ENCODE results near the gene EXPH5.
"Not testable (repeated sequence)": the region's sequence is repeated elsewhere in the genome, so short reads cannot be mapped to it uniquely, and the experiment has no call there.

The EXPH5 gene, protein sequence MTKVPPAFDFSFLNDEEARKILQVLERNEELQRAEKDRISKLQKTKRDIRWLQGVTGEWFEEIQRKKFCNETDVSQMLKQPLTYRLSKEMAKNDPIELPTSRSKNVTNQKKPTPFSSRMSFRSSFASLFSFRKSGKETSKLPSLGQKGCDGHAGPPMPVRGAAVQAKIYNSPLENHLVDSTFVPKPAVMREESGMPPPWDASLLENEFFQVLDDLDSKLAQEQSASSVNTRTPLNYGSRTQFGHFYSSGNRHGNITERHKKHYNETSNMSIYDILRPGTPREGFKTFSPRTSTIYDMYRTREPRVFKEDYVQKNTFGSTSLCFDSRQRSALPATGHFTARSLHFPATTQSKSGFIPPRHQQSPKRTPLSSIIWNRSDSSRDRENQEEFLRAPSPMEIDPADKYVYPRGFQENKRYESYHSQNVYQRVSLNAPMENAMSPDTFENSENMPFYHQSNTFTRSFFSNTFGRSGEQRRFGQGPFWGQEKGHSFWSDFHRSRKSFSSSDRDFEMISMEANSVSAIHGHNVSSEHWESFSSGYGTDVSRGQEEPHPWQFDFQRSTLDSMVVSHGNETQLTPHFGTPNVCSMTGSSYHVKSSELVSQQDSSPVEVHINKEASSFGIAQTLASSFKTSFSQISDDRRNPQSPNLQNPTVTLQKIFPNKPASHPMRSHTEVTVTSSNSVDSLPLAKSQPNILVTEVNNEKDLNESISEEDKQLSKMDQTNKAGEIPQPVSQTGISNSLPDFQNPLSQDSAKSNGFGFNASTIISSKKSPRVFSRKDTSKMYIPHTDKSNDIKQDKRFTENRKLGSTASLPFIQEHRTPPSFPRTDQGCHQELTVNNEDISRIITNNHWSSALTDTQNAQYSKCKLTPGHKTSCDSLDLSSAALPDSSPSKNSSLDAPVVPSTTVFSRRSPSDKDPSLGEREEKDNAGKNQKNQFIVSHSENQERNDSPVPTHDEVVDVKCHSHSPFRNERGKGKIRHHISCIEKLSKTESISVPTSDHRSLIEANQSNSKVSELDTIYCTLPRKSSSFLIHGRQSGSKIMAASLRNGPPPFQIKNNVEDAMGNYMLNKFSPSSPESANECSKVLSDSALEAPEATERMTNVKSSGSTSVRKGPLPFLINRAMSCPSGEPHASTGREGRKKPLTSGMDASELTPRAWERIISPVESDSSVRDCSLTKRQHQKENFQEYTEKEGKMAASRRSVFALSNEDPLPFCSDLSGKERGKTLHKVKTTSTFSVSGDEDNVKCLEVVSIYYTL (N-terminal part only)

DNA sequence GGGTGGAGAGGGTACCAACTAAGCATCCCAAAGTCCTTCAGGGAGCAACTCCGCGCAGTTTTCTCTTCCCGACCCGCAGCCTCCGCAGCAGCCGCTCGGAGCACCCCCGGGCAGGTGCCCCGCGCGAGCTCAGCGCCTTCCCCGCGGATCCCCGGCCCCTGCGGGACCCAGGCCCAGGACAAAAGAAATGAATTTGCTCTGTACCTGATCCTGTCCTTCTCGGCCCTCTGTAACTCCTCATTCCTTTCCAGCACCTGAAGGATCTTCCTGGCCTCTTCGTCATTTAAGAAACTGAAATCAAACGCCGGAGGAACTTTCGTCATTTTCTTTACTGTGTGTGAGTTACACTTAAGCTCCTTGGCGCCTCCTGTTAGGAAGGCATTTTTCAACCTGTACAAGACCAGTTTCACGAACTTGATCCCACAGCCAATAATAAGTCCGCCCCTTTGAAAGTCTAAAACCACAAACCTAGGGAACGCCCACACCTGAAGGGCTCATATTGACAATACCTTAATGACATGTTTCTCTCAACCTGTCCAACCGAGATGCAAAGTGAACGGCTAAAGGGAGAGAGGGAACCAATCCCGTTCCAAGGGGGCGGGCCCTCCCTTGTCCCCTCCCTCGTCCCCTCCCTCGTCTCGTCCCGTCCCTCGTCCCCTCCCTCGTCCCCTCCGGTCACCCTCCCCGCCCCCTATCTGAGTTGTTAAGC is at the start of gene EXPH5:
Gene EXPH5, minus strand, starts transcription at position 555 of the 709 bp plus-strand sequence. Its CDS starts 232 bp downstream, at position 323.
- peak; percentile 98 for DNase-seq

DNA sequence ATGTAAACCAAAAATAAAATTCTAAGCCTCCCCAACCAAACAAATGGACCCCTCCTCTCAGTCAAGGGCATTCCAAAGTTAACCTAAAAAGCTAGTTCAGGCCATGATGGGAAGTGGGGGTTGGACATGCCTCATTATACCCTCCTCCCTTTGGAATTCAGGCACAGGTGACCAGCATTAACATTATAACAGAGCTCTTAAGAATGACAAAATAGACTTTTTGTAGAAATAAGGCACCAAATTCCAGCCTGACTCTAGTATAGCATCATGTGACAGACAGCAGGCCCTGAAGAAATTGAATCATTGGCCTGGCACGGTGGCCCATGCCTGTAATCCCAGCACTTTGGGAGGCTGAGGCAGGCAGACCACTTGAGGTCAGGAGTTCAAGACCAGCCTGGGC is 48.2 kb upstream of the EXPH5 start:
- not testable (repeated sequence) for DNase-seq

DNA sequence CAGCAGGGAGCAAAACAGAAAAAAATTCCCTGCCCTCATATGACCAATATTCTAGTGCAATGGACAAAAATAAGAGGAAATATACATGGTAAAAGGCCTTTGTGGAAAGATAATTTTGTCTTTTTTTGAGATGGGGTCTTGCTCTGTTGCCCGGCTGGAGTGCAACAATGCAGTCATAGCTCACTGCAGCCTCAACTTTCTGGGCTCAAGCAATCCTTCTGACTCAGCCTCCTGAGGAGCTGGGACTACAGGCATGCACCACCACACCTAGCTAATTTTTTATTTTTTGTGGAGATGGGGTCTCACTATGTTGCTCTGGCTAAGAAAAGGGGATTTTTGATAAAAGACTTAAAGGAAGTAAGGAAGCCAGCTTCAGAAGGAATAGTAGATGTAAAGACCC is 45.6 kb upstream of the EXPH5 start:
- DNase-seq, result no peak

DNA sequence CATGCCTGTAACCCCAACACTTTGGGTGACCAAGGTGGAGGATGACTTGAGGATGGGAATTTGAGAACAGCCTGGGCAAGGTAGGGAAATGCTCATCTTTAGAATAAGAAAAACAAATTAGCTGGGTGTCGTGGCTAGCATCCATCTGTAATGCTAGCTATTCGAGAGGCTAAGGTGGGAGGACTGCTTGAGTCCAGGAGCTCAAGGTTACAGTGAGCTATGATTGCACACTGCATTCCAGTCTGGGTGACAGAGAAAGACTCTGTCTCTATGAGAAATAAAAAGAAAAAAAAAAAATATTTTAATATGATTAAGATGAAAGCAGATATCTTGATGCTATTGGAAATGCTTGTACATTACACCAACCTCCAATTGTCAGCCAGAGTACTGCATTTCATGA is 42.7 kb upstream of the EXPH5 start:
- no peak for DNase-seq

DNA sequence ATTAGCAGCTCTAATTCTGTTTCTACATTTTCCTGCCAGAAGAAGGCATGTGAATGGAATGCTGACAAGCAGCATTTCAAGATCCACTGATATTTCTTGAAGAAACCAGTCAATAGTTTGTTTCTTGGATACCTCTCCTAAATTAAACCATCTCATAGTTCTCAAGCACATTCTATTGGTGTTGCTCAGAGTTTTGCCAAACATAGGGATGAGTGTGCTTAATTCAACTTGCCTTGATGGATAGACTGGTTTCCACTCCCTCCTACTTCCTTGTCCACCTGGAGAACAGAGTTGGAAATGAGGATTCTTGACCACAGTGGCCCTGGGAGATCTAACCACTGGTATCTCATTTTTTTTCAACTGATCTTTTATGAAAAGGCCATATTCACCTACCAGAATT is 41.5 kb upstream of the EXPH5 start:
- no peak for DNase-seq

DNA sequence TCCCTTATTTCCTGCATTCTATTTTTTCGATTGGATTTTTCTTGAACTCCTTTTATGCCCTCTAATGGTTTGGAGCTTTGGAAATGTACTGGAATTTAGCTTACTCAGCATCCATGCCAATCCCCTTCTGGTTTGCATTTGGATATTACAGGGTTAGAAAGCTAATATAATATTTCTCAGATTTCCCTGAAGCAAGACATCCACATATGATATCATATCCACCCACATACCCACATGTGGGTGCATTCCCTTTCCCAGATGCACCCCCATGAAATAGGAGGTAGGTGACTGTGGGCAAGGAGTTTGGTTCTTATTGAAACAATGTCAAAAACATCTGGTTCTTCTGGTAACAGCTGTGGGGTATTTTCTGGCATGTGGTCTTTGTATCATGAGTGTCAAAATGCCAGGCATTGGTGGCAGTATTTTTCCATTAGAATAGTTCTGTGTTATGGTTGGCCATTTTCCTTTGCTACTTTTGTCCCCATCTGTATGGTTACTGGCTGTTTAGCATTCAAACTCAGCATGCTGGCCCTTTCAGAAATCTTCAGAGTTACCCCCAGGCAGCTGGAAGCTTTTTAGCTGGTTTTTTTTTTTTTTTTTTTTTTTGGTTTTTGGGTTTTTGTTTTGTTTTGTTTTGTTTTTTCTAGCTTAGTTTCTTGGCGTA is 38.6 kb upstream of the EXPH5 start:
- no peak for DNase-seq

DNA sequence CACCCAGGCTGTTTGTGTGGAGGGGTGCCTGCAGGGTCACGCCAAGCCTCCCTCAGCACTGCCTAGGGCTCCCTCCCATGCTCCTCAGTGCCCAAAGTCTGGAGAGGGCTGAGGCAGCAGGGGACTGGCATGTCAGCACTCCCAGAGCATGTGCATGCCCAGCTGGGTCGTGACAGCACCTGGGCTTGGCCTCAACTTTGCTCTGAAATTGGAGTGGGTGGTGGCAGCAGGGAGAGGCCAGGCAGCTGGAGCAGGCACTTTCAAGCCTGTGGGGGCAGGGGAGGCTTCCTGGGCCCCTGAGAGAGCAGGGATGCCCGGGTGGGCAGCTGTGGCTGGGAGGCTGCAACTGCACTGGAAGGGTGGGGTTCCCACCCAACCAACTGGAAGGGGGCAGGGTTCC is 35.7 kb upstream of the EXPH5 start:
- no peak for DNase-seq

DNA sequence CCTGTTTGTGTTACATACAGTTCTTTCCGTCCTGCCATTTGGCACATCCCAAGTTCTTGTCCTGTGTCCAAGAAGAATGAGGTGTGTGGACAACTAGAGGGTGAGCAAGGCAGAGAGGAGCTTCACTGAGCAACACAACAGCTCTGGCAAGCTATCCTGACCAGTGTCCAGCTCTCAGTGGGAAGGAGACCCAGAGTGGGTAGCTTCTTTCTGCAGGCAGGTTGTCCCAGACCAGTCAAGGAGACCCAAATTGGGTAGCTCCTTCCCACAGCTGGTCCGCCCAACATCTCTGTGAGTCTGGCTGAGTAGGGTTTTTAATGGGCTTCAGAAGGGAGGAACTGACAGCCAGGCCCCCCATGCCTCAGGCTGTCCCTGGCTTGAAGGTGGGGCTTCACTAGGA is 35.2 kb upstream of the EXPH5 start:
- no peak for DNase-seq

DNA sequence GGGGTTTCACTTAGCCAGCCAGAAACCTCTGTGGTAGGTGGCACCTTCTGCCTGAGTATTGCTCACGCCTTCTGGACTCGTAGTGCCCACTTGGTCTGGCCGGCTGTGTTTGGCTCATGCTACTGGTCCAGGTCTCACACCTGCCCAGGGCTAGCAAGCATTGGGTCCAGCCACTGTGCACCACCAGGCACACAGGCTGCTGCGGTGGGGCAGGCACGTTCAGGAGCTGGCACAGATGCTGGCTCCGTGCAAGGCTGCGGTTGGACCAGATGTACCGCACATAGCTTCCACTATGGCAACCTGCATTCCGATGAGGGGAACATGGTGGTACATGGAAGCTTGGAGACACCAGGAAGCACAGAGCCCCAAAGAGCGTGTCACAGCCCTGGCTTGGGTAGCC is 34.8 kb upstream of the EXPH5 start:
- DNase-seq, result no peak

DNA sequence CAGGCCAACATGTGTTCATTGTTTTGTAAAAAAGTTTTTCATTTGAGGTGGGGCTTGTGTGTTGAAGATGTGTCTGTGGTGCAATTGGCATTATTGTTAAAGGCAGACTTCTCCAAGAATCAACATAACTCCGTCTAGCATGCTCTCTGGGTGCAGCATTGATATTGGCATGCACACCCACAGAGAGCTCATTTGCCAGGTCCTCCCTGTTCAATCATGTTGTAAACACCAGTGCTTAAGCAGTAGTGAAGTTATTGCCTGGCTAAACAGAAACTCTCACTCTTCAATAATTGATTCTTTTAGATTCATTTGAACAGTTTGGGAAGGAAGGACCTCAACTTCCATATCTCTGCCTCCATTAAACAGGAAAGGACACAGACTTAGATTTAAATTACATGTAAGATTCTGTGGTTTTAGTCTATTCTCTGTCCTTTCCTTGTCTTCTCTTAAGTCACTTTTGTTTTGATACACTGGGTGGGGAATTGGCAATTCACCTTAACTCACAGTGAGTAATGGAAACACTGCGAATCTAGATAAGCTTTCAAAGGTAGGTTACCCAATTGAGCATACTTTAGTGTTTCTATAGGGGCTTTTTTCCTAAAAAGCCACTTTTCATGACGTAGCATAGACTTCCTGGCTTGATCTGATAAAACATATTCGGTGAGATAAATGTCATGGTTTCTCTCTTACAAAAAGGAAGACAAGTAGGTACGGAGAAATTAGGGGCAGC is 30.8 kb upstream of the EXPH5 start:
- no peak for DNase-seq

DNA sequence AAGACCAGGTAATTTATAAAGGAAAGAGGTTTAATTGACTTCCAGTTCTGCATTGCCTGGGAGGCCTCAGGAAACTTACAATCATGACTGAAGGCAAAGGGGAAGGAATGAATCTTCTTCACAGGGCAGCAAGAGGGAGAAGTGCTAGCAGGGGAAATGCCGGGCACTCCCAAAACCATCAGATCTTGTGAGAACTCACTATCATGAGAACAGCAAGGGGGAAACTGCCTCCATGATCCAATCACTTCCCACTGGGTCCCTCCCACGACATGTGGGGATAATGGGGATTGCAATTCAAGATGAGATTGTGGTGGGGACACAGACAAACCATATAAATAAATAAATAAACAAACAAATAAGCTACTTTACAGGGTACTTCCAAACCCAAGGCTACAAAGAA is 28.8 kb upstream of the EXPH5 start:
- no peak for DNase-seq

DNA sequence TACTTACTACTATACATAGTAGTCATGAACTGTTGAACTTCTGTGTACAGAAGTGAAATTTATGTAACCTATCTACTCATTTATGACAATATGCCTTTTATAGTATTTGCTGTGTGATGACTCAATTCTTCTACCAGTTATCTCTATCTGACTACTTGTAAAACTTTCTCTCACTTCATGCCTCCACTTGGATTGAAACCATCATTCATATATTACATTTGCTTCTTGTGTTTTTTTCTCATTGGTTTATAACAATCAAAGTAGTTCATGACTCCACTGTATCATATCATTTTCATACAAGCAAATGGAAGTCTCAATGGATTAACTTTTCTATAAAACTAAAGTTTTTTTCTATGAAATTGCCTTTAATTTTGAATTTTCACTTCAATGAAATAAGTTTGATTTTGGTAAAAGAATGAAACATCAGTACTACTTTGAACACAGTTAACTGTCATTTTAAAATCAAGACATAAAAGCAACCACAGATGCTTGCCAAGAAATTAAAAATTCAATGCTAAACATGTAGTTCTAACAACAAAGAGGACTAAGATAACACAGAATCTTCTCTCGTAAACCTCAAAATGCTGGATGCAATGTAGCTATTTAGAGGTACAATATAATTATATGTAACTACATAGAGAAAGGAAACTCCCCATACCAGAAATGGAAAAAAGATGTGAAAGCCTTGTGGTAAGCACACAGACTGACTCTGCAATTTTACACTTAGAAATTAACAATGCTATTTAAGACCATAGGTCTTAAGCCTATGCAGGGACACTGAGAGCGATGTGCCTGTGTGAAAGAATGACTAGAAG is 27.6 kb upstream of the EXPH5 start:
- DNase-seq, result no peak

DNA sequence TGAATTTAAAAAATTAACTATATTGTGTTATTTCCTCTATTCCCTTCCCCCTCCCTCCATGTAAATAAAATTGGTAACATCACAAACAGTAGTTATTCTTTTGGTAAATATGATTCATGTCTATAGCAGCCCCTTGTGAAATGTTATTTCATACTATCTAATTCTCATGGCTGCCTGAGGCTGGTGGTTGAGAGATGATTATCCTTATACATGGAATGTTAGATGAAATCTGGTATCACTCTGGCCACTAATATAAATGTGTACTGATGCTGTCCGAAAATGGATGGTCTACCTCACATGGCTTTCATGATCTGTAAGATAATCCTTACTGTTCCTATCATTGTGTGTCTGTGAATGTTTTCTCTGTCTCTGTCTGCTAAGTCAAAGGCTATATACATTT is 25.0 kb upstream of the EXPH5 start:
- DNase-seq, result no peak

DNA sequence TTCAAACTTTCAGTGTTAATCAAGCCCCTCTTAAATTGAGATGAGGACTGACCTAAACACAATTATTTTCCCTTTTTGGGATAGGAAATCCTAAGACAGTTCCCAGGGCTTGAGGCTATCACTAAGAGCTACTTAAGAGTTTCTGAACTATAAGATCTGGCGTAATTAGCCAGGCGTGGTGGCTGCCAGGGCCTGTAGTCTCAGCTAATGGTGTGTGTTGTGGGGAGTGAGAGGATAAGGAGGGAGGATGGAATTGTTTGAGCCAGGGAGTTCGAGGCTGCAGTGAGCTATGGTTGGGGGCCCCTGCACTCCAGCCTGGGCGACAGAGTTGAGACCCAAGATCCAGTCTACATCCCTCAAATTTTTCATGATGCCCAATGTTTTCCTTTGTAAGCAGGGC is 23.5 kb upstream of the EXPH5 start:
- DNase-seq, result no peak

DNA sequence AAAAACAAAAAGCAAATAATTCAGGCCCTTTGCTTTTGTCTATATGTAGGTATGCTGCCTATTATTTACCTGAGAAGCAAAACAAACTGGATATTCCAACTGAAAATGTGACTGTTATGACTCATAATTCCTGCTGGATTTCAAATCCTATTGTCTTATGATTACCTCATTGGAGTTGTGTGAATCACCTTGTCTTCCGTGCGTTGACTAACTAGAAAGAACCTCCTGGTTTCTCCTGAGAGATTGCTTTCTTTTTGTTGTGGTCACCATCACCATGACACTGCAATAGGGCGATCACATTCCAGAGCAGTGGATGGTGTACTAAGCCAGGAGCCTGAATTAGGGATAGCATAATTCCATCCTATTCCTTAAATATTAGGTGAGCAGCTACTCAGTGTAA is 23.0 kb upstream of the EXPH5 start:
- no peak for DNase-seq

DNA sequence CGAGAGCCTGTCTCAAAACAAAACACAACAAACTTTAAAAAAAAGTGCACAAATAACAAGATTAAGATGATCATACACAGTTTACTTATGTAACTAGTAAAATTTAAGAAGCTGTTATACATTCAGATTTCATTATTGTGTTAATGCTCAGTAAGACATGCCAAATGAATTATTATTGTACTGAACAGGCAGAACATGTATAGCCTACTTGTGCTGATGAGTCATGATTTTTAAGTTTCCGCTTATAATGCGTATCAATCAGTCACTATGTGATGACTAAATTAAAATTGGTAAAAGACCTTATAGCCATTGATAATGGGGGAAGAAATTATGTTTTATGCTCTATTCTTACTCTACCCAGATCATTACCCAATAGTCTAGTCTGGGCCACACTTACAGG is 20.5 kb upstream of the EXPH5 start:
- no peak for DNase-seq

DNA sequence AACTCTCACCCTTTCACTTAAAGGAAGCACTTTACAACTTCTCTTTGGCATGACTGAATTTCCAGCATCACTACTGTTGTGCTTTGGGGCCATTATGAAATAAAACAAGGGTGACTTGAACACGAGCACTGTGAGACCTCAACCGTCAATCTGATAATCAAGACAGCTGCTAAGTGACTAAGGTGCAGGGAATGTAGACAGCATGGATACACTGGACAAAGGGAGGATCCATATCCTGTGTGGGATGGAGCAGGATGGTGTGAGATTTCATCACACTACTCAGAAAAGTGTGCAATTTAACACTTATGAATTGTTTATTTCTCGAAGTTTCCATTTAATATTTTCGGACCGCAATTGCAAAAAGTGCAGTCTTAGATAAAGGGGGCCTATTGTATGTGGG is 16.1 kb upstream of the EXPH5 start:
- no peak for DNase-seq

DNA sequence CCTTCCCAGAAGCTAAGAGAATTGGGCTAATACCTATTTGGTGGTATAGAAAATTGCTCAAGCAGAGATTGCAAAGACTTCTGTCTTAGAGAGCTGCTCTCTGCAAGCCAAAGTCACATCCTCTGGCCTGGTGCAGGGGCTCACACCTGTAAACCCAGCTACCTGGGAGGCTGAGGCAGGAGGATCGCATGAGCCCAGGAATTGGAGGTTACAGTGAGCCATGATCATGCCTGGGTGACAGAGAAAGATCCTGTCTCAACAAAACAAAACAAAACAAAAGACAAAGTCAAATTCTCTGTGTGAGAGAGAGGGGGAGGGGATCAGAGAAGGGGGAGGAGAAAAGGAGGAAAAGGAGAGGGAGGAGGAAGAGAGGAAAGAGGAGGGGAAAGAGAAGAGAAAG is 15.0 kb upstream of the EXPH5 start:
- no peak for DNase-seq

DNA sequence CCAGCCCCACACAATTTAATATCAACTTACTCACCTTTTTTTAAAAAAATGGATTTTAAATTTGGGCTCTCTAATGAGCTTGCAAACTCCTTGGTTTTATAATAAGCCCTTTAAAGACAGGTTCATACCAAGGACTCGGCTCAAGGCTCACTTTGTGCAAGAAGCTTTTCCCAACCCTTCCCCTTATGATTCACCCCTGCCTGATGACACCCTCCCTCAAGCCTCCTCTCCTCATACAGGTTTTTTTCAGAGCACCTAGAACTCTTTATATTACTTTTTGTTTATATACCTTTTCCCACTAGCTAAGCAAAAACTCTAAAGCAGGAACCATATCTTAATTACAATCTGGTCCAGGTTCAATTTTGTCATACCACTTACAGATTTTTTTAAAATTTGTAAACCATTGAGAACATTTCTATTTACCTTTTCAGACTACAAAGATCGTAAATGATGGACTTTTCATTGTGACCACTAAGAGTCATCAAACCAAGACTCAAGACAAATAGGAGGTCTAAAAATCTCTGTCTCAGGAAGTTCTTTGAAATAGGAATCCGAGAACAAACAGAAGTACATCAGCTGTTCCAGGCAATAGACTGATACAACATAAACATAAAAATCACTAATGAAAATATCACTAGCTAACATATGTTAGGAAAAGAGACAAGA is 13.1 kb upstream of the EXPH5 start:
- DNase-seq, result no peak

DNA sequence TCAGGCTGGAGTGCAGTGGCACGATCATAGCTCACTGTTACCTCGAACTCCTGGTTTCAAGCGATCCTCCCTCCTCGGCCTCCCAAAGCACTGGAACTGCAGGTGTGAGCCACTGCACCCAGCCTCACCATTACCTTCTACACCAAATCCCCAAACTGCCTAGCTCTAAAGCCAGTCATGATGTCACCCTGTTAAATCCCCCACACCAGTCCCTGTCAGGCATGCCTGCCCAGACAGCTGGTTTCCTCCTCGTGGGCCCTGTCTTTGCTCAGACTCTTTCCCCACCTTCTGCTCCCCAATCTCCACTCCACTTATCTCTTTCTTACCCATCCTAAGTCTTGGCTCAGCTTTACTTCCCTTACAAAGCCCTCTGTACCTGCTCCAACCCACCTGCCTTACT is 12.5 kb upstream of the EXPH5 start:
- DNase-seq, result no peak
